Kidney (tissue), 14 donors: ENCODE measurements around the gene POLDIP3. TPM values are rescaled to one million over a fixed set of nuclear protein-coding genes. Genes with fewer than 3 reads are reported as not detected.
"Not testable (repeated sequence)": the region's sequence is repeated elsewhere in the genome, so short reads cannot be mapped to it uniquely, and the experiment has no call there.

Experiments used
- DNase-seq, 5 donors: peaks; one replicate each; pipeline ENCODE4 v3.0.0-alpha.2; 2013 to 2020
- FAIRE-seq: peaks from 2 replicates; lab custom pipeline; 2012; peaks lifted over from hg19 to GRCh38; lab: Jason Lieb, UNC
- H3K27ac ChIP-seq, 2 donors: one replicate each; pipeline ENCODE4 v1.7.0; 2013; ENCODE audit warnings: low read depth in 2 of 2, low read length in 2 of 2, inconsistent platforms in 1 of 2
- H3K27me3 ChIP-seq: one replicate; pipeline ENCODE4 v1.7.1; 2013; ENCODE audit warnings: low read length, inconsistent platforms; ENCODE audit not compliant: control insufficient read depth, insufficient read depth
- H3K36me3 ChIP-seq, 3 donors: one replicate each; pipeline versions ENCODE4 v1.7.0 to v1.7.1; 2013; ENCODE audit warnings: low read length in 3 of 3, control low read depth in 1 of 3, inconsistent platforms in 1 of 3; ENCODE audit not compliant: insufficient read depth in 3 of 3, control insufficient read depth in 2 of 3
- H3K4me1 ChIP-seq, 3 donors: one replicate each; pipeline versions ENCODE4 v1.7.0 to v1.7.1; 2013; ENCODE audit warnings: low read length in 3 of 3, inconsistent platforms in 1 of 3, low read depth in 1 of 3; ENCODE audit not compliant: control insufficient read depth in 2 of 3, insufficient read depth in 2 of 3
- H3K4me3 ChIP-seq, 3 donors: one replicate each; pipeline versions ENCODE4 v1.7.0 to v1.8.1; 2013; ENCODE audit warnings: low read length in 3 of 3, control low read depth in 1 of 3, inconsistent platforms in 1 of 3
- H3K9ac ChIP-seq, 3 donors: one replicate each; pipeline versions ENCODE4 v1.7.0 to v1.7.1; 2013; ENCODE audit warnings: low read length in 3 of 3, control low read depth in 1 of 3, inconsistent platforms in 1 of 3
- H3K9me3 ChIP-seq, 3 donors: one replicate each; pipeline versions ENCODE4 v1.7.0 to v1.7.1; 2013; ENCODE audit warnings: low read length in 3 of 3, control low read depth in 1 of 3, inconsistent platforms in 1 of 3; ENCODE audit not compliant: control insufficient read depth in 2 of 3, insufficient read depth in 1 of 3
- CTCF ChIP-seq: IDR thresholded peaks from 3 replicates; pipeline ENCODE4 v1.5.1; 2012; ENCODE audit warnings: mild to moderate bottlenecking, moderate library complexity, borderline replicate concordance; ENCODE audit not compliant: insufficient read depth; ENCODE audit errors: extremely low read depth
- intact Hi-C: fragments of 100-400 bp; cut with DNase I; formaldehyde crosslinking; loops from one replicate; pipeline ENCODE4 v1.11.1; 2022
- polyA plus RNA-seq: library from polyadenylated mRNA; stranded (reverse); fragments of 350-450 nt; fragmentation: Illumina TruSeq; extraction: RNeasy Lipid Tissue Mini Kit (QIAGEN cat#74804); gene quantifications from one replicate; pipeline ENCODE4 v1.2.3, GENCODE V29; 2014; ENCODE audit warnings: low read depth, low replicate concordance; ENCODE audit not compliant: insufficient read depth
- total RNA-seq: library from RNA; stranded (reverse); fragmentation: NEBNext Ultra II Directional; extraction: Animal tissue kit (Norgen Biotek cat#: 25700); gene quantifications from one replicate; pipeline ENCODE4 v1.2.1, GENCODE V29; 2021
- donor health status: control.
- donor health status: control.
- donor health status: control.
- donor health status: control.
- donor health status: control.
- donor health status: DM: yes; HTN: yes; CAD: no.
- donor health status: Normal renal cell carcinoma (clear cell type).

POLDIP3 gene
- total and polyA plus RNA-seq, 2 donors from 2014 or later, result 44.1 to 67.9 TPM

GRCh38 chr22:42620084-42620483 lies 5.4 kb upstream of the POLDIP3 start:
- Histone ChIP-seq H3K9ac (no peak overlapping the region), H3K9me3 (no peaks in the 10 kb centered on the region), H3K27me3 (no peaks in the 10 kb centered on the region), H3K36me3 (peaks cover 0 to 12% (median 0%) of the 10 kb centered on the region in 3 donors), H3K27ac (no peak overlapping the region), H3K4me3 (no peak overlapping the region), H3K4me1 (peaks cover 0 to 14% (median 5%) of the 10 kb centered on the region in 3 donors)
- FAIRE-seq (no peak), DNase-seq (no peak)
- intact Hi-C loops, result no loop called here
- no peak for TF ChIP-seq CTCF

- no peak for TF ChIP-seq CTCF
- Histone ChIP-seq H3K9me3 (no peaks in the 10 kb centered on the region), H3K36me3 (peaks cover 0 to 12% (median 0%) of the 10 kb centered on the region in 3 donors), H3K27ac (no peak overlapping the region), H3K9ac (no peak overlapping the region), H3K27me3 (no peaks in the 10 kb centered on the region), H3K4me3 (no peak overlapping the region), H3K4me1 (peaks cover 0 to 14% (median 5%) of the 10 kb centered on the region in 3 donors)
- FAIRE-seq (no peak), DNase-seq (no peak)
- intact Hi-C loops, result no loop called here
These were observed 4.8 kb upstream of the POLDIP3 start for GRCh38 chr22:42619261-42620063.

DNA sequence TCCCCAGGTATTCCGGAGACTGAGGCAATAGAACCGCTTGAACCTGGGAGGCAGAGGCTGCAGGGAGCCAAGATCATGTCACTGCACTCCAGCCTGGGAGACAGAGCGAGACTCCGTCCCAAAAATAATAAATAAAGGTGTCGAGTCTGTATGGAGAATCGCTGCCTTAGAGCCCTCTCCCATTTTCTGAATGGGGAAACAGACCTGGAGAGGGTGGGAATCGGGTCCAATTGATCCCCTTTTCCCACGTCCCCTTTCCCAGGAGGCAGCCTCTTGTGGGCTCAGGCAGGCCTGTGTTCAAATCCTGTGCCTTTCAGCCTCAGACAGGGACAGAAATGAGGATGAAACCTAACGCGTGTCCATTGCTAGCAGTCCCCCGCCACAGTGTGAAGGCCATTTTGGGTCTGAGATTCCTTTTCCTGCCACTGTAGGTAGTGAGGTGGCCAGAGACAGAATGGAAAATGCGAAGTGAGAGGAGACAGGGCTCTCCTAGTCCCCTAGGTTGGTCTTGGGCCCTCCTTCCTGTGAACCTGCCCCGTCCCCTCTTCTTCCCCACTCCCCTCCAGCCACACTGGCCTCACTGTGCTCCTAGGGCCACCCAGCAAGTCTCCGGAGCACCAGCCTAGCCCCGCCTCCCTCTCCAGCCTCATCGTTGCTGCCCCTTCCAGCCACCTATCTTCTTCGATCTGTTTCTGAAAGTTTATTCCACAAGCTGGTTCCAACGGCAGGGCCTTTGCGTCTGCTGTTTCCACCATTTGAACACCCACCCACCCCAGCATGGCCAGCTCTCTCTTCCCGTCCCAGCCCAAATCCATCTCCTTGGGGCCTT lies 2.7 kb upstream of the POLDIP3 start:
- peaks cover 0 to 3% (median 0%) of the 10 kb centered on the region in 3 donors for H3K36me3 ChIP-seq
- H3K4me3 ChIP-seq, result no peak overlapping the region
- H3K9ac ChIP-seq, result no peak overlapping the region
- intact Hi-C loops, result no loop called here
- H3K4me1 ChIP-seq, result peaks cover 0 to 20% (median 18%) of the 10 kb centered on the region in 3 donors
- no peaks in the 10 kb centered on the region for H3K9me3 ChIP-seq
- no peak for TF ChIP-seq CTCF
- FAIRE-seq, result no peak
- no peaks in the 10 kb centered on the region for H3K27me3 ChIP-seq
- no peak for DNase-seq
- H3K27ac ChIP-seq, result no peak overlapping the region

DNA sequence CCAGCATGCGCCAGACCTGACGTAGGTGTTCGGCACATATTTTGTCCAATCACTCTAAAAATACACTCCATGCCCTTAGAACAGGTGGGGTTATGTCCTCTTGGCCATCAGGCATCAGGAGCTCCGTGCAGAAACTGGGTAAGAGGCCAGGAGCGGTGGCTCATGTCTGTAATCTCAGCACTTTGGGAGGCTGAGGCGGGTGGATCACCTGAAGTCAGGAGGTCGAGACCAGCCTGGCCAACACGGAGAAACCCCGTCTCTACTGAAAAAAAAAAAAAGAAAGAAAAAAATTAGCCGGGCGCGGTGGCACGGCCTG lies 1.1 kb upstream of the POLDIP3 start:
- Histone ChIP-seq H3K9ac (peak overlapping the region in 2 of 3 donors; percentile 68 to 83), H3K4me1 (peaks cover 3 to 23% (median 19%) of the 10 kb centered on the region in 3 donors)

More for the DNA sequence above, 1.1 kb upstream of the POLDIP3 start:
- Histone ChIP-seq H3K4me3 (peak overlapping the region in 2 of 3 donors; percentile 60 to 69), H3K27ac (peak overlapping the region; percentile 97 to 98)
- peak in 1 of 5 donors; percentile 64 for DNase-seq
- intact Hi-C loops, FAIRE-seq, H3K9me3 ChIP-seq, H3K36me3 ChIP-seq, H3K27me3 ChIP-seq: not testable (repeated sequence)
